ENCODE results near the gene ZNF367.

The ZNF367 gene

DNA sequence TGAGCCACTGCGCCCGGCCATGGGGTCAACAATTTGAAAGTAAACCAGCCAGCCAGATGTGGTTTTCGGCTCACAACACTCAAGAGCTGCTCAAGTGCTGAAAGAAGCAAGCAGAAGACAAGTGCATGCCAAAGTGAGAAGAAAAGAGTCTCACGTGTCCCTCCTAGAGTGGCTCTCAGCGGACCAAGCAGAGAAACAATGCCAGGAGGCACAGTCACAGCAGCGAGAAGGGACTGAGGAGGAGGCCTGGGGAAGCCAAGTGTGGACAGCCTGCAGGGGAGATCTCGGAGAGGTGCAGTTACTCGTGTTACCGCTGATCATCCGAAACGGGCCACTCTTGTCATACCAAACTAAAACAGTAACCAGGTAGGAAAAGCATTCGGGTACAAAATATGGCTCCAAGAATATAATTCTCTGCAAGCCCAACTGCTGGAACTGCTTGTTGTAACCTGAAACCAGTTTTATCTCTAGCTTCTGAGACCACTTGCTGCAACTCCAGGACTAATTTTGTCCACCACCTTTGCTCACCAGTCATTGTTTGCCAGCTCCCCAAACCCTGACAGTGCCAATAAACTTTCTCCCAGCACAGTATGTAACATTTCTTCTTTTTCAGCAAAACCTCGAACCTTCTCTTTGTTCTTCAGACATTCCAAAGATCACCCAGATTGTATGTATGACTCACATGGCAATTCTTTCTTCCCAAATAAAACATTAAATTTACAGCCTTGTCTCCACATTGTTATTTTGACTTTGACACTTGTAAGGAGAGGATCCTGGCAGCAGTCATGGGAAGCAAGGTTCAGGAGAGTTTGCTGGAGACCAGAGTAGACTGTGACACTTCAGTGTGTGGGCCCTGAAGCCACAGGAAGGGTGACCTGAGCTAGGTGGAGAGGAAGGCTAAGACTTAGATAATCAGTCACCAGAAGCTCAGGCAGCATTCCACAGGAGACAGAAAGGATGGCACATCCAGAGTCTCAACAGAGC lies 41.0 kb downstream of the ZNF367 start:
- TF ChIP-seq, protein P1, sequence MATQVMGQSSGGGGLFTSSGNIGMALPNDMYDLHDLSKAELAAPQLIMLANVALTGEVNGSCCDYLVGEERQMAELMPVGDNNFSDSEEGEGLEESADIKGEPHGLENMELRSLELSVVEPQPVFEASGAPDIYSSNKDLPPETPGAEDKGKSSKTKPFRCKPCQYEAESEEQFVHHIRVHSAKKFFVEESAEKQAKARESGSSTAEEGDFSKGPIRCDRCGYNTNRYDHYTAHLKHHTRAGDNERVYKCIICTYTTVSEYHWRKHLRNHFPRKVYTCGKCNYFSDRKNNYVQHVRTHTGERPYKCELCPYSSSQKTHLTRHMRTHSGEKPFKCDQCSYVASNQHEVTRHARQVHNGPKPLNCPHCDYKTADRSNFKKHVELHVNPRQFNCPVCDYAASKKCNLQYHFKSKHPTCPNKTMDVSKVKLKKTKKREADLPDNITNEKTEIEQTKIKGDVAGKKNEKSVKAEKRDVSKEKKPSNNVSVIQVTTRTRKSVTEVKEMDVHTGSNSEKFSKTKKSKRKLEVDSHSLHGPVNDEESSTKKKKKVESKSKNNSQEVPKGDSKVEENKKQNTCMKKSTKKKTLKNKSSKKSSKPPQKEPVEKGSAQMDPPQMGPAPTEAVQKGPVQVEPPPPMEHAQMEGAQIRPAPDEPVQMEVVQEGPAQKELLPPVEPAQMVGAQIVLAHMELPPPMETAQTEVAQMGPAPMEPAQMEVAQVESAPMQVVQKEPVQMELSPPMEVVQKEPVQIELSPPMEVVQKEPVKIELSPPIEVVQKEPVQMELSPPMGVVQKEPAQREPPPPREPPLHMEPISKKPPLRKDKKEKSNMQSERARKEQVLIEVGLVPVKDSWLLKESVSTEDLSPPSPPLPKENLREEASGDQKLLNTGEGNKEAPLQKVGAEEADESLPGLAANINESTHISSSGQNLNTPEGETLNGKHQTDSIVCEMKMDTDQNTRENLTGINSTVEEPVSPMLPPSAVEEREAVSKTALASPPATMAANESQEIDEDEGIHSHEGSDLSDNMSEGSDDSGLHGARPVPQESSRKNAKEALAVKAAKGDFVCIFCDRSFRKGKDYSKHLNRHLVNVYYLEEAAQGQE (IDR thresholded peaks at IDR 0.05; ENCODE audit: insufficient read depth in 1 of 2, low read depth in 2 of 2, low read length in 2 of 2) = no peak
- TF ChIP-seq POLR2AphosphoS5 (IDR thresholded peaks at IDR 0.05; ENCODE audit: low read depth, low read length) (no peak), FOXP2 (optimal IDR thresholded peaks at IDR 0.05; ENCODE audit: borderline replicate concordance, extremely low read depth, extremely low read length, insufficient read depth) (no peak), SIN3A (IDR thresholded peaks at IDR 0.05; ENCODE audit: borderline replicate concordance, insufficient read depth, low read length) (no peak)

DNA sequence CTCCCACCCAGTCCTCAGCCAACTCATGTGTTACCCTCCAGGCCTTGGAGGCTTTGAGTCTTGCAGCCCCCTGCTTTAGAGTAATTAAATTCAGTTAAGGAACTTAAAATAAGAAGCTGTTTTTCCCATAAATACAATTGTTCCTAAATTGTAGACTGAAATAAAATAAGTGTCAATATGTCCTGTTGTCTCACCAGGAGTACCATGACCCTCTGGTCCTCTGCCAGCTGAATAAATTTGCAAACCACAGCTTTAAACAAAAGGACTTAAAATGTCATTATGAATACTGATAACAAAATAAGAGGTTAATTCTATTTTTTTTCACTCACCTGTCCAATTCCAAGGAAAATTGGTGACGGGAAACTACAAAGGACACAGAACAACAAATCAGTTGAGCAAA lies 50.2 kb downstream of the ZNF367 start:
- TF ChIP-seq, protein P1 (IDR thresholded peaks at IDR 0.05; ENCODE audit: insufficient read depth in 1 of 2, low read depth in 2 of 2, low read length in 2 of 2) = no peak
- TF ChIP-seq FOXP2 (optimal IDR thresholded peaks at IDR 0.05; ENCODE audit: borderline replicate concordance, extremely low read depth, extremely low read length, insufficient read depth) (no peak), TAF1 (IDR thresholded peaks at IDR 0.05; ENCODE audit: borderline replicate concordance, insufficient read depth, low read length) (no peak), SIN3A (IDR thresholded peaks at IDR 0.05; ENCODE audit: borderline replicate concordance, insufficient read depth, low read length) (no peak), POLR2AphosphoS5 (IDR thresholded peaks at IDR 0.05; ENCODE audit: low read depth, low read length) (no peak)

DNA sequence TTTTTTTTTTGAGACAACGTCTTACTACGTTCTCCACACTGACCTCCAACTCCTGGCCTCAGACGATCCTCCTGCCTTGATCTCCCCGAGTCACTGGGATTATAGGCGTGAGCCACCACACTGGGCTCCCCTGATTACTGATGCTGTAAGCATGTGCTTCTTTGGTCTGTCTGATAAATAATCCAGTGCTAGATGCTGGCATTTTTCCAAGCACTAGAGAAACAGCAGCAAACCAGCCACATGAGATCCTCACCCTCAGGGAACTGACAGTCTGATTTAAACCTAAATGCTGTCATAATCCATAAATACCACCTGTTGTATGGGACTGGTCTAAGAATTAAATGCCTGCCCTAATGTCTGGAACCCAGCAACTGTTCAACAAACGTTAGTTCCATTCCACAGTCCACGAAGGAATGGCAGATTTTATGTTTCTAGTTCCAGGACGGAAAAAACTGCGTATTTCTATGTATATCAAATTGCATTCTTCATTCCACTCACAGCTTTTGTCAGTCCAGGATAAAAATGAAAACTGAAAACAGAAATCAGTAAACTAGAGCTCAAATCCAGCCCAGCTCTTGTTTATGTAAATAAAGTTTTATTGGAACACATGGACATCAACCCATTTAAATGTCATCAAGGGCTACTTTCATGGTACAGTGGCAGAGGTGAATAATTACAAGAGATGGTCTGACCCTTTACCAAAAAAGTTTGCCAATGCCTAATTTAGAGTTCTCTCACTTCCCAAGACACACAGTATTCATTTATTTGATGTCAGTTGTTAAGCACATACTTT lies 54.8 kb downstream of the ZNF367 start:
- no peak for TF ChIP-seq TAF1 (IDR thresholded peaks at IDR 0.05; ENCODE audit: borderline replicate concordance, insufficient read depth, low read length)
- TF ChIP-seq SIN3A (IDR thresholded peaks at IDR 0.05; ENCODE audit: borderline replicate concordance, insufficient read depth, low read length) = no peak
- TF ChIP-seq, protein P1 (IDR thresholded peaks at IDR 0.05; ENCODE audit: insufficient read depth in 1 of 2, low read depth in 2 of 2, low read length in 2 of 2) = no peak
- no peak for TF ChIP-seq FOXP2 (optimal IDR thresholded peaks at IDR 0.05; ENCODE audit: borderline replicate concordance, extremely low read depth, extremely low read length, insufficient read depth)
- TF ChIP-seq POLR2AphosphoS5 (IDR thresholded peaks at IDR 0.05; ENCODE audit: low read depth, low read length) = no peak

DNA sequence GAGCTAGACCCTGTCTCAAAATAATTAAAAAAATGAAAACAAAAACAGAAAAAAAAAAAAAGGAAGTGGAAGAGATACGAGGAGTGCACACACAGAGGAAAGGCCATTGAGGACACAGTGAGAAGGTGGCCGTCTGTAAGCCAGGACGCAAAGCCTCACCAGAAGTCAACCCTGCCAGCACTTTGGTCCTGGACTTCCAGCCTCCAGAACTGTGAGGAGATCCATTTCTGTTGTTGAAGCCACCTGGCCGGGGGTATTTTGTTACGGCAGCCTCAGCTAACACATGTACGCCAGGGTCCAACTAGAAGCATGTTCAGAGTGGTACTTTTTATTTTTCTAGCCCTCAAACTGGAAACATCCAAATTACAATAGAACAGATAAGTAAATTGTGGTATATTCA lies 56.5 kb downstream of the ZNF367 start:
- TF ChIP-seq POLR2AphosphoS5 (IDR thresholded peaks at IDR 0.05; ENCODE audit: low read depth, low read length) (no peak), TAF1 (IDR thresholded peaks at IDR 0.05; ENCODE audit: borderline replicate concordance, insufficient read depth, low read length) (no peak), FOXP2 (optimal IDR thresholded peaks at IDR 0.05; ENCODE audit: borderline replicate concordance, extremely low read depth, extremely low read length, insufficient read depth) (no peak), SIN3A (IDR thresholded peaks at IDR 0.05; ENCODE audit: borderline replicate concordance, insufficient read depth, low read length) (no peak)
- TF ChIP-seq, protein P1 (IDR thresholded peaks at IDR 0.05; ENCODE audit: insufficient read depth in 1 of 2, low read depth in 2 of 2, low read length in 2 of 2) = no peak

Data from PFSK-1 (cell line).